Measurements from ENCODE around the gene RAB19. TPM values are rescaled to one million over a fixed set of nuclear protein-coding genes. Genes with fewer than 3 reads are reported as not detected.

The RAB19 gene
- total and polyA plus RNA-seq, 2 of the 8 experiments (the other 6 are each of a cell fraction or from before 2014, with no cell fraction given): 9.8 to 11.0 TPM

- Histone ChIP-seq H3K36me3 (ENCODE audit: control insufficient read depth in 2 of 4, insufficient read depth in 4 of 4, low read length in 3 of 4) (peaks cover 0 to 3% (median 0%) of the 10 kb centered on the region in 4 experiments; a peak in 1 of 8 replicates), H2AFZ (ENCODE audit: low read length) (no peak overlapping the region), H4K8ac (ENCODE audit: extremely low read depth, insufficient read depth, low read length) (no peak overlapping the region), H4K20me1 (replicated peaks in 1 of 2; ENCODE audit: control insufficient read depth in 1 of 2, insufficient read depth in 2 of 2, low read length in 2 of 2) (peaks cover 9 to 17% of the 10 kb centered on the region in 2 experiments), H4K91ac (replicated peaks; ENCODE audit: insufficient read length, low read length) (no peak overlapping the region), H3K4ac (replicated peaks; ENCODE audit: insufficient read length, low read depth, low read length) (peak overlapping the region; percentile 60), H2BK15ac (ENCODE audit: low read length) (no peak overlapping the region), H2BK5ac (ENCODE audit: low read depth, low read length) (peak overlapping the region; percentile 16; the same call in 1 of the 2 replicates), H3K18ac (ENCODE audit: extremely low read depth, low read length) (0 out of 2 replicates have a peak overlapping the region, but pooled peaks have one; percentile 48), H3K9me3 (ENCODE audit: insufficient read depth in 2 of 2, low read depth in 1 of 2, low read length in 1 of 2) (no peaks in the 10 kb centered on the region), H3K27ac (ENCODE audit: low read depth, low read length) (no peak overlapping the region; the same call in 1 of the 2 replicates), H2BK12ac (ENCODE audit: low read depth, low read length) (0 out of 2 replicates have a peak overlapping the region, but pooled peaks have one; percentile 62), H3K23me2 (ENCODE audit: low read depth, low read length) (0 out of 2 replicates have a peak, but pooled peaks cover 3% of the 10 kb centered on the region), H3K14ac (ENCODE audit: insufficient read length) (no peak overlapping the region), H3K4me3 (ENCODE audit: extremely low read depth in 1 of 4, insufficient read depth in 2 of 4, low read depth in 3 of 4, low read length in 4 of 4) (no peak overlapping the region), H2BK20ac (ENCODE audit: low read length) (0 out of 2 replicates have a peak overlapping the region, but pooled peaks have one; percentile 61), H2AK5ac (ENCODE audit: low read depth, low read length) (0 out of 2 replicates have a peak overlapping the region, but pooled peaks have one; percentile 65), H4K5ac (ENCODE audit: insufficient read length, low read depth, low read length) (no peak overlapping the region), H3K56ac (replicated peaks; ENCODE audit: insufficient read length, low read depth, low read length) (no peak overlapping the region), H3K79me1 (ENCODE audit: low read depth, low read length) (peaks cover 11% of the 10 kb centered on the region), H2BK120ac (replicated peaks; ENCODE audit: low read depth, low read length) (no peak overlapping the region), H3K79me2 (ENCODE audit: control insufficient read depth in 1 of 2, insufficient read depth in 2 of 2, low read length in 2 of 2) (peaks cover 27 to 83% of the 10 kb centered on the region in 2 experiments), H3K9ac (replicated peaks in 1 of 4; ENCODE audit: extremely low read depth in 1 of 4, low read depth in 3 of 4, low read length in 3 of 4) (peak overlapping the region in 1 of 4 experiments; percentile 21; a peak in 1 of 7 replicates), H3K4me2 (ENCODE audit: insufficient read depth in 1 of 2, low read depth in 2 of 2, low read length in 2 of 2) (peak overlapping the region; percentile 14 to 45; a peak in 2 of 4 replicates), H3K23ac (ENCODE audit: insufficient read length) (no peak overlapping the region), H3K27me3 (replicated peaks in 1 of 4; ENCODE audit: control insufficient read depth in 3 of 4, extremely low read depth in 1 of 4, insufficient read depth in 3 of 4, low read length in 3 of 4) (no peaks in the 10 kb centered on the region), H3K4me1 (replicated peaks in 1 of 4; ENCODE audit: control insufficient read depth in 3 of 4, insufficient read depth in 4 of 4, low read length in 3 of 4) (peaks cover 4 to 13% (median 11%) of the 10 kb centered on the region in 4 experiments)
- peak in 1 of 2 experiments; percentile 47 for DNase-seq (ENCODE audit: low read depth in 1 of 2, low spot score in 2 of 2)
- CTCF ChIA-PET (ENCODE audit: partially characterized antibody): interaction anchor here (0.6 to 1.3 kb wide), 2 partner anchors 47 to 53 kb away, joined by 3 to 5 read pairs; no protein-coding TSS in a partner anchor
- POLR2A ChIA-PET (ENCODE audit: partially characterized antibody): interaction anchor here (0.5 to 2.5 kb wide), 6 partner anchors 13 to 225 kb away, joined by 3 to 10 read pairs (median 3); partner anchors contain the start of gene RAB19
- FAIRE-seq: no peak
- WGBS, 2 experiments (ENCODE audit: extremely low coverage in 1 of 2, insufficient coverage in 1 of 2, insufficient read length in 1 of 2, insufficient replicate concordance in 2 of 2, low coverage in 1 of 2, low lambda C conversion rate in 2 of 2, missing lambda C conversion rate in 1 of 2): 92% methylated on average over 8 of the region's 8 CpGs; no CpG with 5 or more reads in 1 of the 2 experiments
- no peak for TF ChIP-seq RBBP5 (IDR thresholded peaks at IDR 0.05; ENCODE audit: borderline replicate concordance, low read depth, low read length)
- TF ChIP-seq HDAC2 (IDR thresholded peaks at IDR 0.05; ENCODE audit: borderline replicate concordance in 1 of 2, low read depth in 2 of 2, low read length in 2 of 2): no peak
- no peak for TF ChIP-seq SIX5 (IDR thresholded peaks at IDR 0.05; ENCODE audit: low read depth, low read length)
- TF ChIP-seq BRCA1 (IDR thresholded peaks at IDR 0.05; ENCODE audit: low read depth, low read length): no peak
- no peak for TF ChIP-seq HDAC6 (IDR thresholded peaks at IDR 0.05; ENCODE audit: low read depth, low read length)
Measured at GRCh38 chr7:140390466-140391190, 13.2 kb upstream of the RAB19 start.

All from H1 (cell line).